Thyroid gland (tissue), 4 donors: ENCODE results near the gene MRPS14.

ENCODE experiments used
- POLR2A ChIP-seq, 2 donors: fragments of 450-650 bp; IDR thresholded peaks; one replicate each; pipeline ENCODE4 v1.6.1; 2017; ENCODE audit warnings: antibody characterized with exemption in 2 of 2, mild to moderate bottlenecking in 2 of 2, moderate library complexity in 1 of 2
- TF ChIP-seq, protein P1 (sequence below), 6 experiments: fragments of 200-600 bp in 3 of 6; fragments of 450-650 bp in 3 of 6; sonication (generic) in 3 of 6; IDR thresholded peaks; one replicate each; pipeline ENCODE4 v1.5.1; 2016 to 2019; ENCODE audit warnings: antibody characterized with exemption in 6 of 6, mild to moderate bottlenecking in 2 of 6, inconsistent platforms in 1 of 6, moderate library complexity in 1 of 6

DNA sequence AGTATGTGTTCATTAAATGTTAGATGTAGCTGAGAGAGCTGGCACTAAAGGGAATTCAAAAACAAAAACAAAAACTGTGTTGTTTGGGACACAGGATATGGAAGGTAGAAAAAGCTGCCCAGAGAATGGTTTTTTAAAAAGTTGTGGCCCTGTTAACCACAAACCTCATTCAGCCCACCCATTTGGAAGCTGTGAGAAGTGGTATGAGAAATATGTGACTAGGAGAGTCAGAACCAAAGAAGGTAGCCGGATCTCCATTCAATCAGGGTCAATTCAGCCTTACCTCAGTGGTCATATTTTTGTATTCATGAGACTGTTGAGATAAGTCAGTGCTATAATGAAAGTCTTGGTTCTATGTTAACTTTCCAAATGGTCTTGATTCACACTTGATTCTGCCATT lies 53.2 kb downstream of the MRPS14 start:
- TF ChIP-seq, protein P1, sequence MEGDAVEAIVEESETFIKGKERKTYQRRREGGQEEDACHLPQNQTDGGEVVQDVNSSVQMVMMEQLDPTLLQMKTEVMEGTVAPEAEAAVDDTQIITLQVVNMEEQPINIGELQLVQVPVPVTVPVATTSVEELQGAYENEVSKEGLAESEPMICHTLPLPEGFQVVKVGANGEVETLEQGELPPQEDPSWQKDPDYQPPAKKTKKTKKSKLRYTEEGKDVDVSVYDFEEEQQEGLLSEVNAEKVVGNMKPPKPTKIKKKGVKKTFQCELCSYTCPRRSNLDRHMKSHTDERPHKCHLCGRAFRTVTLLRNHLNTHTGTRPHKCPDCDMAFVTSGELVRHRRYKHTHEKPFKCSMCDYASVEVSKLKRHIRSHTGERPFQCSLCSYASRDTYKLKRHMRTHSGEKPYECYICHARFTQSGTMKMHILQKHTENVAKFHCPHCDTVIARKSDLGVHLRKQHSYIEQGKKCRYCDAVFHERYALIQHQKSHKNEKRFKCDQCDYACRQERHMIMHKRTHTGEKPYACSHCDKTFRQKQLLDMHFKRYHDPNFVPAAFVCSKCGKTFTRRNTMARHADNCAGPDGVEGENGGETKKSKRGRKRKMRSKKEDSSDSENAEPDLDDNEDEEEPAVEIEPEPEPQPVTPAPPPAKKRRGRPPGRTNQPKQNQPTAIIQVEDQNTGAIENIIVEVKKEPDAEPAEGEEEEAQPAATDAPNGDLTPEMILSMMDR (IDR thresholded peaks at IDR 0.05): no peak
- no peak for TF ChIP-seq POLR2A (IDR thresholded peaks at IDR 0.05)
